Esophagus squamous epithelium (tissue), 4 donors: Measurements from ENCODE around the gene HDAC8.

Experiments used
- CTCF ChIP-seq, 6 experiments: fragments of 450-650 bp in 4 of 6; fragments of 200-600 bp in 2 of 6; sonication (generic) in 2 of 6; IDR thresholded peaks; one replicate each; pipeline ENCODE4 v1.5.1; 2016 to 2019; ENCODE audit warnings: antibody characterized with exemption in 6 of 6, mild to moderate bottlenecking in 4 of 6, moderate library complexity in 4 of 6
- POLR2A ChIP-seq, 4 donors: fragments of 450-650 bp; IDR thresholded peaks; one replicate each; pipeline ENCODE4 v1.6.1; 2017; ENCODE audit warnings: antibody characterized with exemption in 4 of 4, mild to moderate bottlenecking in 4 of 4, moderate library complexity in 3 of 4

- TF ChIP-seq CTCF (IDR thresholded peaks at IDR 0.05), result no peak
- TF ChIP-seq POLR2A (IDR thresholded peaks at IDR 0.05), result no peak
Measured at GRCh38 chrX:72604112-72604511, 31.5 kb upstream of the HDAC8 start.
